Mesendoderm (in vitro differentiated cells): ENCODE measurements around the gene XYLT2.
"Not testable (repeated sequence)": the region's sequence is repeated elsewhere in the genome, so short reads cannot be mapped to it uniquely, and the experiment has no call there.

Experiments used
- DNase-seq: peaks from one replicate; pipeline ENCODE4 v3.0.0; 2013
- H2AK5ac ChIP-seq: 2 replicates; pipeline ENCODE4 v1.6.1; 2013; ENCODE audit warnings: low read length, inconsistent platforms
- H2BK120ac ChIP-seq: 2 replicates; pipeline ENCODE4 v1.6.1; 2013; ENCODE audit warnings: low read depth, mild to moderate bottlenecking, low read length, moderate library complexity, mixed read lengths
- H2BK15ac ChIP-seq: replicated peaks from 2 replicates; pipeline ENCODE4 v1.6.1; 2013; ENCODE audit warnings: low read depth, mild to moderate bottlenecking, moderate library complexity
- H2BK5ac ChIP-seq: 2 replicates; pipeline ENCODE4 v1.6.1; 2013; ENCODE audit warnings: low read length, inconsistent platforms
- H3K18ac ChIP-seq: 2 replicates; pipeline ENCODE4 v1.6.1; 2013; ENCODE audit warnings: mild to moderate bottlenecking, low read length, mixed read lengths
- H3K23ac ChIP-seq: one replicate; pipeline ENCODE4 v1.6.1; 2013; ENCODE audit warnings: low read length
- H3K27ac ChIP-seq: 2 replicates; pipeline ENCODE4 v1.5.1; 2013; ENCODE audit warnings: low read depth, mild to moderate bottlenecking, inconsistent platforms, low read length, moderate library complexity
- H3K27me3 ChIP-seq: 2 replicates; pipeline ENCODE4 v1.6.1; 2013; ENCODE audit warnings: low read length, control low read depth, mild to moderate bottlenecking, inconsistent platforms; ENCODE audit not compliant: insufficient read depth, poor library complexity
- H3K36me3 ChIP-seq: 2 replicates; pipeline ENCODE4 v1.6.1; 2013; ENCODE audit warnings: low read length, inconsistent platforms; ENCODE audit not compliant: control insufficient read depth, insufficient read depth
- H3K4ac ChIP-seq: one replicate; pipeline ENCODE4 v1.6.1; 2013; ENCODE audit warnings: low read depth, mild to moderate bottlenecking, low read length, moderate library complexity
- H3K4me1 ChIP-seq: 2 replicates; pipeline ENCODE4 v1.6.1; 2013; ENCODE audit warnings: low read depth, low read length, inconsistent platforms; ENCODE audit not compliant: control insufficient read depth
- H3K4me2 ChIP-seq: 2 replicates; pipeline ENCODE4 v1.6.1; 2013; ENCODE audit warnings: low read length
- H3K4me3 ChIP-seq: 2 replicates; pipeline ENCODE4 v1.5.1; 2013; ENCODE audit warnings: mild to moderate bottlenecking, low read length
- H3K56ac ChIP-seq: one replicate; pipeline ENCODE4 v1.6.1; 2013; ENCODE audit warnings: low read length
- H3K79me1 ChIP-seq: 2 replicates; pipeline ENCODE4 v1.6.1; 2013; ENCODE audit warnings: low read length, inconsistent platforms
- H3K79me2 ChIP-seq: 2 replicates; pipeline ENCODE4 v1.6.1; 2013; ENCODE audit warnings: mild to moderate bottlenecking, low read length; ENCODE audit not compliant: control insufficient read depth, insufficient read depth
- H3K9ac ChIP-seq: 2 replicates; pipeline ENCODE4 v1.6.1; 2013; ENCODE audit warnings: low read length, inconsistent platforms
- H4K5ac ChIP-seq: one replicate; pipeline ENCODE4 v1.6.1; 2013; ENCODE audit warnings: low read length
- H4K8ac ChIP-seq: one replicate; pipeline ENCODE4 v1.6.1; 2013; ENCODE audit warnings: low read depth, mild to moderate bottlenecking, control low read depth, low read length, moderate library complexity
- WGBS: extraction: QIAGEN DNeasy Blood & Tissue Kit; methylation state at CpG from one replicate; pipeline ENCODE4 v1.1.7; 2013; ENCODE audit warnings: low lambda C conversion rate, missing lambda C conversion rate; ENCODE audit not compliant: insufficient coverage; ENCODE audit errors: extremely low coverage; 5-methylcytosine and 5-hydroxymethylcytosine counted together

The XYLT2 gene

GRCh38 chr17:50329716-50330115, 16.2 kb upstream of the XYLT2 start:
- no peak overlapping the region for H2AK5ac ChIP-seq
- H3K23ac ChIP-seq = no peak overlapping the region
- no peaks in the 10 kb centered on the region for H3K36me3 ChIP-seq
- H3K4ac ChIP-seq = no peak overlapping the region
- no peak overlapping the region for H2BK120ac ChIP-seq
- H3K79me2 ChIP-seq = no peaks in the 10 kb centered on the region
- H3K4me3 ChIP-seq = no peak overlapping the region
- H2BK5ac ChIP-seq = no peak overlapping the region
- H3K4me1 ChIP-seq = no peaks in the 10 kb centered on the region
- H3K79me1 ChIP-seq = no peaks in the 10 kb centered on the region
- H3K56ac ChIP-seq = no peak overlapping the region
- H3K27ac ChIP-seq = no peak overlapping the region
- H4K5ac ChIP-seq = no peak overlapping the region
- DNase-seq = no peak
- WGBS = no CpG with 5 or more reads among the region's 3 CpGs
- no peak overlapping the region for H2BK15ac ChIP-seq
- no peak overlapping the region for H3K18ac ChIP-seq
- H3K27me3 ChIP-seq = no peaks in the 10 kb centered on the region
- no peak overlapping the region for H3K4me2 ChIP-seq
- no peak overlapping the region for H4K8ac ChIP-seq
- H3K9ac ChIP-seq = no peak overlapping the region

GRCh38 chr17:50330151-50330775, 15.7 kb upstream of the XYLT2 start:
- Histone ChIP-seq H3K18ac (no peak overlapping the region), H3K56ac (no peak overlapping the region), H3K27me3 (no peaks in the 10 kb centered on the region), H3K4me1 (no peaks in the 10 kb centered on the region), H3K79me1 (no peaks in the 10 kb centered on the region), H3K23ac (no peak overlapping the region), H4K8ac (no peak overlapping the region), H4K5ac (no peak overlapping the region), H3K4ac (no peak overlapping the region), H2BK5ac (no peak overlapping the region), H3K4me3 (no peak overlapping the region), H3K4me2 (no peak overlapping the region), H3K79me2 (no peaks in the 10 kb centered on the region), H3K27ac (no peak overlapping the region), H2BK120ac (no peak overlapping the region), H2BK15ac (no peak overlapping the region), H2AK5ac (no peak overlapping the region), H3K9ac (no peak overlapping the region), H3K36me3 (no peaks in the 10 kb centered on the region)
- no peak for DNase-seq
- WGBS = no CpG with 5 or more reads among the region's 11 CpGs

GRCh38 chr17:50331085-50331791, 14.7 kb upstream of the XYLT2 start:
- Histone ChIP-seq H3K56ac (no peak overlapping the region), H3K9ac (no peak overlapping the region), H3K4me3 (no peak overlapping the region), H2AK5ac (no peak overlapping the region), H4K5ac (no peak overlapping the region), H3K4me1 (no peaks in the 10 kb centered on the region), H3K79me2 (no peaks in the 10 kb centered on the region), H2BK5ac (no peak overlapping the region), H2BK15ac (no peak overlapping the region), H3K36me3 (no peaks in the 10 kb centered on the region), H3K27me3 (no peaks in the 10 kb centered on the region), H3K18ac (no peak overlapping the region), H3K4me2 (no peak overlapping the region), H3K4ac (no peak overlapping the region), H2BK120ac (no peak overlapping the region), H3K79me1 (no peaks in the 10 kb centered on the region), H3K27ac (no peak overlapping the region), H4K8ac (no peak overlapping the region), H3K23ac (no peak overlapping the region)
- no CpG with 5 or more reads among the region's 4 CpGs for WGBS
- no peak for DNase-seq

- Histone ChIP-seq H3K9ac (no peak overlapping the region), H3K4ac (no peak overlapping the region), H2AK5ac (no peak overlapping the region), H3K4me2 (no peak overlapping the region), H2BK15ac (no peak overlapping the region), H3K23ac (peak overlapping the region; percentile 45), H4K5ac (no peak overlapping the region), H3K56ac (no peak overlapping the region), H3K4me1 (no peaks in the 10 kb centered on the region), H4K8ac (no peak overlapping the region), H3K79me1 (no peaks in the 10 kb centered on the region), H3K4me3 (no peak overlapping the region), H2BK120ac (no peak overlapping the region), H3K18ac (no peak overlapping the region), H2BK5ac (no peak overlapping the region), H3K27ac (no peak overlapping the region), H3K27me3 (no peaks in the 10 kb centered on the region), H3K36me3 (no peaks in the 10 kb centered on the region), H3K79me2 (no peaks in the 10 kb centered on the region)
- WGBS = no CpG with 5 or more reads among the region's 6 CpGs
- no peak for DNase-seq
Observed at GRCh38 chr17:50332196-50332595, 13.7 kb upstream of the XYLT2 start.

- not testable (repeated sequence) for H3K27ac ChIP-seq, H3K4ac ChIP-seq, H3K4me2 ChIP-seq, H3K79me2 ChIP-seq, H2BK5ac ChIP-seq, H4K8ac ChIP-seq, H3K27me3 ChIP-seq, H3K4me1 ChIP-seq, H3K18ac ChIP-seq, H3K9ac ChIP-seq, H3K4me3 ChIP-seq, H4K5ac ChIP-seq, H2BK120ac ChIP-seq, H3K79me1 ChIP-seq, H2BK15ac ChIP-seq, H3K36me3 ChIP-seq, H3K23ac ChIP-seq, H3K56ac ChIP-seq, H2AK5ac ChIP-seq
- DNase-seq = peak; percentile 17
- no CpG with 5 or more reads among the region's 14 CpGs for WGBS
Observed at GRCh38 chr17:50333291-50334057, 12.5 kb upstream of the XYLT2 start.
